GM21619 (cell line): ENCODE data around the gene IPCEF1.

Source experiments
- ATAC-seq: cut with Tn5 transposase; IDR thresholded peaks from one replicate; pipeline ENCODE4 v1.9.1; 2021; ENCODE audit not compliant: unreplicated experiment

The IPCEF1 gene

DNA sequence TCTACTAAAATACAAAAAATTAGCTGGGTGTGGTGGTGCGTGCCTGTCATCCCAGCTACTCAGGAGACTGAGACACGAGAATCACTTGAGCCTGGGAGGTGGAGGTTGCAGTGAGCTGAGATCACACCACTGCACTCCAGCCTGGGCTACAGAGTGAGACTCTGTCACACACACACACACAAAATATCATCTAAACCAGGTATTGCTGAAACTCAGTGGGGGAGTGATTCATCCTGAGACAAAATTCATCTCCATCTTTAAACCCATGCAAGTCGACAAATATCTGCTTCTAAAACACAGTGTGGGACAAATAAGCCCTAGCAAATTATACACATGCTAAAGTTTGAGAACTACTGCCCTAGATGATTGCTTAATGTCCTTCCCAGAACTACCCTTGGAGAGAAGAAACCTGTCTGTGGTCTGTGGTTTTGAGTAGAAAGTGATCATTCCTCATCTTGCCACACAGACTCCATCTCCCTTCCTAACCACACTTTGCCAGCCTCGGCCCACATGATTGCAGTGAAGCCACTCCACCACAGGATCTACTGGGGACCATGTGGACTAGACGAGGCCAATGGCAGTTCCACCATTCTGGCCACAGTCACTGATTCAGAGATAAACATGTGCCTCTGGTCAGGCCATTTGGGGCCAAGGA lies 187.3 kb downstream of the IPCEF1 start:
- peak; percentile 41 for ATAC-seq

- no peak for ATAC-seq
Measured at GRCh38 chr6:154167126-154167525, 189.5 kb downstream of the IPCEF1 start.

DNA sequence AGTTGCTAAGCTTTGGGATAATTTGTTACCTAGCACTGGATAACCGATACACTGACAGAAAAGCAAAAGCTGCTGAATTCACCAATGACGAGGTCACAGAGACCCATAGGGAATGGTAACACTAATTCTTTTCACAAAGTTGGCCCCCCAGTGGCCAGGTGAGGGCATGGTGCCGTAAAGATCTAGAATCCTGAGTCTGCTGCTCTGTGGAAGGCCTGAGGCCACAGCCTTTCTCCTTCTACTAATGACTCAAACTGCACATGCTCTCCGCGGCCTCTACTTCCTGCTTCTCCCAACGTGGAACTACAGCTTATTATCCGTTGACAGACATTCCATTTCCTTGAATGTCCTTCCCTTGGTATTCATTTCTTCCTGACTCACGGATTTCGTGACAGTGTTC lies 190.5 kb downstream of the IPCEF1 start:
- ATAC-seq: no peak

DNA sequence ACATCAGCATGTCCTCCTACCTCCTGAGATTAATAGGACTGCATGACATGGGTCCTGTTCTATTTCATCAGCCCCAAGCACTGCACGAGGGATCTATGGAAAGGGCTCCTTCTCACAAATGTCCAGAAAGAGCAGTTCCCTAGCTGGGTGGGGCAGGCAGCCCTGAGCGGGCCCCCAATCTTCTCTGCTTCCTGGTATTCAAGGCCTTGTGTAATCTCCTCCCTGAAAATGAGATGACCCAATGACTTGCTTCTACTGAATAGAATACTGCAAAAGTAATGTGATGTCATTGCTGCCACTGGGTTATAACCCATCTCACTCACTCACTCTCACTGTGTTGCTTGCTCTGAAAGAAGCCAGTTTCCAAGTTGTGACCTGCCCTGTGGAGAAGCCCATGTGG lies 191.1 kb downstream of the IPCEF1 start:
- ATAC-seq: no peak

GRCh38 chr6:154164397-154164796 lies 192.2 kb downstream of the IPCEF1 start:
- ATAC-seq: no peak

- peak; percentile 68 for ATAC-seq
Measured at GRCh38 chr6:154161689-154162088, 194.9 kb downstream of the IPCEF1 start.

DNA sequence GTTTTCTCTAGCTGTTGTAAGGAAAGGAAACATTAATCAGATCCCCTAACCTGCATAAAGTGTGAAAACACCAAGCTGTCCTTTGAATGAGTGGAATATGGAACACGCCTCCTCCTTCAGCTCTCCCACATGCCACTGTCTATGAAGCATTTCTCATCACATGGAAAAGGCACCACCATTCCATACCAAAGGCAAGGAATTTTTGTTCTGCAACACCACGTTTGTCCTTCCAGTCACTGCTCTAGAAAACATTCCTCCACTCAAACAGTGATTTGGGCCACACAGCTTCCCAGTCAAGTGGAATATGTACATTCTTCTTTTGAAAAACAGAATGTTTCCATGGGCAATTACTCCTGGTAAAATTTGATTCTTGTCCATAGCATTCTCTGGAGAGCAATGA lies 197.5 kb downstream of the IPCEF1 start:
- ATAC-seq: no peak

- ATAC-seq: no peak
Measured at GRCh38 chr6:154157706-154158105, 198.9 kb downstream of the IPCEF1 start.

- ATAC-seq: peak; percentile 55
Measured at GRCh38 chr6:154157082-154157481, 199.5 kb downstream of the IPCEF1 start.

DNA sequence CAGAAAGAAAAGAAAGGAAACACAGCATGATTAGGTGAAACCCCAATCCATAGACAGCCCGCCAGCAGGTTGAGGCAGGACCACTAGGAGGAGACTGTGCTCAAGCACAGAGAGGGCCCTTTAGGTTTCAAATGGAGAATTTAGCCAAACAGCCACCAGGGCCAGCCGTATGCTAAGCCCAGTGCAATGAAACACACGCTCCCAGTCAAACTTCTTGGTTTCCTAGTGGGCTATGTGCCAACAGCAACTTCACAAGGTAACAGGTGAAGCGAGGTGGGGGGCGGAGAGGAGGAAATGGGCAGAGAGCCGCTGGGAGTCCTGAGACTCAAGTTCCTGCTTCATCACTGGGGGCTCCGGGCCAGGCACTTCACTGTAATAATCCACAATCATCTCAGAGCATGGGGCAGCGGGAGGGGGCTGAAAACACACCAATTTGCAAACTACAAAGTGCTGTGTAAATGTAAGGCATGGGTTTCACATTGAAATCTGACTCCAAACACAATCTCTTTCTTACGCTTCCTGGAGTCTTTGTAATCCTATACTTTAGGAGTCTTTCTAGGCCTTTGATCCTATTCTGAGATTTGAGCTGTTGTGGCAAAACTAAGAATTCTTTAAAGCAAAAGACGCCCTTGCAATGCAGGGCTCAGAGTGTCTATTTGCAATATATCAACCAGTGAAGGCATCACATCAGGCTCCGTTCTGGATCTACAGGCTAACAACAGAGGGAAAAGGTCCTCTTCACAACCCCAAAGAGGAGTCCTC lies 200.3 kb downstream of the IPCEF1 start:
- peak; percentile 69 for ATAC-seq

DNA sequence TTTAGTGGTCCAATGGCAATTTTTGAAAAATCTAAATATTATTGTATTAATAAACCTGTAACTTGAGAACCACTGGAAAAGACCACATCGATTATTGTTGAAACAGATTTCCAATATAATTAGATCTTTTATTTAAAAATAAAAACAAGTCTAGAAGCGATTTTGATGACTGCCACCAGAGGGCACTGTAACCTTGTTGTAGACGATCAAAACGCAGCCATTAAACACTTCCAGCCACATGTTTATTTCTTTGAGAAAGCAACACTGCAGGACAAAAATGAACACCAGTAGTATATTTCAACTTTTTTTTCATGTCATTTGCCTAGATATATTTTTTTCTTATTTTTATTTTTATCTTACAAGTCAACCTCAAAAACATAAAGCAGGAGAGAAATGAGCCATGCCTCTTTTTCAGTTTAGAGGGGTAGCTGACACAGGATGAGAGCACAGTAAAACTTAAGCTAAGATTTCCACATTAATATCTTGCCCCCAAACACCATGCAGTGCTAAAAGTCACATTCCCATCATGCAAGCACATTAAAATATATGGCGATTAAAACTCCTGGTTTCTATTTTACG lies 202.1 kb downstream of the IPCEF1 start:
- no peak for ATAC-seq

GRCh38 chr6:154143753-154144152 lies 212.8 kb downstream of the IPCEF1 start:
- ATAC-seq: no peak

GRCh38 chr6:154140743-154141142 lies 215.9 kb downstream of the IPCEF1 start:
- ATAC-seq: no peak

- no peak for ATAC-seq
Measured at GRCh38 chr6:154139892-154140291, 216.7 kb downstream of the IPCEF1 start.

GRCh38 chr6:154138793-154139192 lies 217.8 kb downstream of the IPCEF1 start:
- ATAC-seq: no peak

DNA sequence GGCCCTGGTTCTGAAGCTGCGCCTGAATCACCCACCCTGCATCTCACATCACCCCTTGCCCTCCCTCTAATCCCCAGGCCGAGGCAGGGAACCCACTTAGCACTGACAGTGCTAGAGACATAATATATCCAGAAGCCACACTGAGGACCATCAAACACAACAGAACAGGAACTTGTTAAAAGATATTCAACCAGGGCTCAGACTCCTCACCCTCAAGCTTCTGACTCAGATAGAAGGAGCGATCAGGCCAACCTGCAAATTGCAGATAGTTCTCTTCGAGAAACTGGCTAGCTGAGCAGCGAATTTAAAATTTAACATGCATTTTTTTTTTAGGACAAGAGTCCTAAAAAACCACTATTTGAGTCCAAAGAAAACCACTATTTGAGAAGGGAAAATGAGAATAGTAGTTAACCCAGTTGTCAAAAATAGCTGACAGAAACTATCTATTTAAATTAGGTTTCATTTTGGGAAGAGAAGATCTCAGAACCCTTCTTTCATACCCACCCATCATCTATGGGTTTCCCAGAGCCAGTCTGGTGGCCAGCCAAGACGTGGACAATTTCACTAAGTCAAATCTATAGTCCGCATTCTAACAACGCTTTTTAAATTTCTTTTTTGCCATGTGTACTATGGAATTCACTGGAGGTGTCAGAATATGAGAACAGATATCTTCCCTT lies 222.0 kb downstream of the IPCEF1 start:
- no peak for ATAC-seq

- no peak for ATAC-seq
Measured at GRCh38 chr6:154127657-154128056, 228.9 kb downstream of the IPCEF1 start.

GRCh38 chr6:154125421-154125820 lies 231.2 kb downstream of the IPCEF1 start:
- ATAC-seq: no peak

DNA sequence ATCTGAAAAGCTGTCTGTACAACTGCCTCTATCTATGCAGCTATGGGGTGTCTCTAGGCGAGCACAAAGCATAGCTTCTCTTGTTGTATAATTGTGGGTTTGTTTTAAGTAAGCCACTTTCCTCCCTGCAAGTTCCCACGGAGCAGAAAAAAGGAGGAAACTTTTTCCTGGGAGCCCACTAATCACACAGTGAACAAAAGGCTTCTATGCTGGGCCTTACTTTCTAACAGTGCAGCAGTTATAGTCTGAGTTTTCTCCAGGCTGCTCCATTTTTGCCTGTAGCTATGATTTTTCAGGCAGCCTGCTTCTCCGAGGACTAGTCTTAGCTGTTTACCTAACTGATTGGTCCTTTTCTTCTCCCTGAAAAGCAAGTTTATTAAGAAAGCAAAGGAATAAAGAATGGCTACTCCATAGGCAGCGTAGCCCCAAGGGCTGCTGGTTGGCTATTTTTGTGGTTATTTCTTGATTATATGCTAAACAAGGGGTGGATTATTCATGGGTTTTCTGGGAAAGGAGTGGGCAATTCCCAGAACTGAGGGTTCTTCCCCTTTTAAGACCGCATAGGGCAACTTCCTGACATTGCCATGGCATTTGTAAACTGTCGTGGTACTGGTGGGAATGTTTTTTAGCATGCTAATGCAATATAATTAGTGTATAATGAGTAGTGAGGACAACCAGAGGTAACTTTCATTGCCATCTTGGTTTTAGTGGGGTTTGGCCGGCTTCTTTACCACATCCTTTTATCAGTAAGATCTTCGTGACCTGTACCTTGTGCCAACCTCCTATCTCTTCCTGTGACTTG lies 233.2 kb downstream of the IPCEF1 start:
- ATAC-seq: no peak

DNA sequence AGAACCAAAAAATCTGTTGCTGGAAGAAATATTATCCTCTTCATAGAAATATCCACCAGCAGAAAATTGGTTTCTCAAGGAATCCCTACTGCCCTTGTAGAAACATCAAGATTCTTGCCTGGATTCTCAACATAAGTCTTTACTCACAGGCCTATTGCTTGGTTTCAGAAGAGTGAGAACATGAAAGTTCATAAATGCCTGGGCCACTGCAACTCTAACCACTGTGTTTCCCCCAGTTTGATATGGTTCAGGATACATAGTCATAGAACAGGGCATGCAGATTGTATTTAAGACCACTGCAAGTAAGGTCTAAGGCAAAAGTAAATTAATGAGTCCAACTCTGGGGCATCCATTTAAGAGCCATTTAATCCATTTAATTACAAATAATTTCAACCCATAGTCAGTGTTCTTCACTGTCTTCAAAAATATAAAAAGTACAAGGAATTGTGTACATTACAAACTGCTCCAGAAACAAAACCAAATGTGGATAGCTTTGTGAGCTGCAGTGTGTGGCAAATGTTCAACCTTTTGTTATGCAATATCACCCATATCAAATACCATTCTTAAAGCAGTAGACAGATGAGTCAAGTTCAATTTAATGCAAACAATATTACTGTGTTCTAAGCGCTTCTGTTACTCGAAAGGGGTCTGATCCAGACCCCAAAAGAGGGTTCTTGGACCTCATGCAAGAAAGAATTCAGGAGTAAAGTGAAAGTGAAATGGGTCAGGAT lies 234.2 kb downstream of the IPCEF1 start:
- no peak for ATAC-seq
